HG03066 (cell line): ENCODE results near the gene TNIK.
A peak's percentile ranks its signal among the peaks of the same experiment; 100 is the strongest.

ENCODE experiments used
- ATAC-seq: cut with Tn5 transposase; IDR thresholded peaks from one replicate; pipeline ENCODE4 v1.9.1; 2021; ENCODE audit warnings: low read depth; ENCODE audit not compliant: unreplicated experiment

The TNIK gene

GRCh38 chr3:171470714-171471227 is 10.6 kb upstream of the TNIK start:
- ATAC-seq, result no peak

GRCh38 chr3:171469376-171469775 is 9.2 kb upstream of the TNIK start:
- ATAC-seq, result no peak

DNA sequence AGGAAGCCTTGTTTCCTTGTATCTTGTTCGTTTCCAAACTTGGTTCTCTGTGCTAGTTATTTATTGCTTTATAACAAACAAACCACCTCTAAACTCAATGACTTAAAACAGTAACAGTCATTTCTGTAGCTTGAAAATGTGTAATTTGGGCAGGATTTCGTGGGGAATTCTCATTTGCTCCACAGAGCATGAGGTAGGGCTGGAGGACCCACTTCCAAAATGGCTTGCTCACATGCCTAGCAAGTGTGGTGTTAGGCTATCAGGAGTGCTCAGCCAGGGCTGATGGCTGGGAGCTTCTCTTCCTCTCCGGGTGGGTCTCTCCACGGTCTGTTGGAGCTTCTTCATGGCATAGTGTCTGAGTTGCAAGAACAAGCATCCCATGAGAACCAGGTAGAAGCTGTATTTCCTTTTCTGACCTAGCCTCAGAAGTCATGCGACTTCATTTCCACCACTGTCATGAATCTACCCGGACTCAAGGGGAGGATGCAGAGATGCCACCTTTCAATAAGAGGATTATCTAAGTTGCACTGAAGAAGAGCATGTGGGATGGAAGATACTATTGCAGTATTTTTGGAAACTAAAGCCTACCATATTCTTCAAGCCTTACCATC is 8.2 kb upstream of the TNIK start:
- ATAC-seq, result no peak

DNA sequence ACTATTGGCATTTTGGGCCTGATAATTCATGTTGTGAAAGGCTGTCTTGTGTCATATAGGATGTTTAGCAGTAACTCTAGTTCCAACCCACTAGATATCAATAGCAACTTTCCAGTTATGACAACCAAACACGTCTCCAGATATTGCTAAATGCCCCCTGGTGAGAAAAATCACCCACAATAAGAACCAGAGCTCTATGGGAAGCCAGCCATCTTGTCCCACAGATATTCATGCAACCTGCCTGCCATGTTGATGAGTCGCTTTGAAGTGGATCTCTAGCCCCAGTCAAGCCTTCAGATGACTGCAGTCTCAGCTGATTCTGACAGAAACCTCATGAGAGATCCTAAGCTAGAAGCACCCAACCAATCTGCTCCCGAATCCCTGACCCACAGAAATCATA is 5.6 kb upstream of the TNIK start:
- no peak for ATAC-seq

DNA sequence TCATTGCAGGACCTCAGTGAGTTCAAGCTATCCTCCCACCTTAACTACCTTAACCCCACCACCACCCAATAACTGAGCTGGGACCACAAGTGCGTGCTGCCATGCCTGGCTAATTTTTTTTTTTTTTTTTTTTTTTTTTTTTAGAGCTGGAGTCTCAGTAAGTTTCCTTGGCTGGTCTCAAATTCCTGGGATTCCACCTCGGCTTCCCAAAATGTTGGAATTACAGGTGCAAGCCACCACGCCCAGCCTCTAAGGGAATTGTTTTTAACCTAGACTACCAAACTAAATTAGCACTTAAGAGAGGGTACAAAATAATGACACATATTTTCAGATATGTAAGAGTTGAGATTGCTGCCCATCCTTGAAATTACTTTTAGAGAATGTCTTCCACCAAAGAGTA is 4.3 kb upstream of the TNIK start:
- no peak for ATAC-seq

DNA sequence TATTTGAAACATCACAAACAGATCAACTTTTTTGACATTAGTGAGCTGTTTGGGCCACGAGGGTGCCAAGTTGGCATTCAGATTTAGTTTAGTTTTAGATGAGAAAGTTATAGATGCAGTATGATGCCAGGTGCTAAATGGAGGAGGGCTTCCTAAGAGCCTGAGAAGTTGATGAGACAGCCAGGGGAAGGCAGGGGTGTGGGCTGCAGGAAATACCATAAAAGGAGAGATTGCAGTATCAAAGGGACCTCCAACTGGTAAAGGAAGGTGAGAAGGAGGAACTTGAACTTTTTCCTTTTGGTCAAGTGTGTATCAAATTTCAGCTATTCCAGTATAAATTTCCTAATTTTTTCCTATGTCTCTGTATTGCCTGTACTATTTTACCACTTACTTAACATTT is 2.0 kb upstream of the TNIK start:
- no peak for ATAC-seq

- ATAC-seq, result no peak
These were observed 1.3 kb upstream of the TNIK start for GRCh38 chr3:171461525-171461917.

- peak; percentile 36 for ATAC-seq
These were observed 720 bp upstream of the TNIK start for GRCh38 chr3:171460725-171461524.

DNA sequence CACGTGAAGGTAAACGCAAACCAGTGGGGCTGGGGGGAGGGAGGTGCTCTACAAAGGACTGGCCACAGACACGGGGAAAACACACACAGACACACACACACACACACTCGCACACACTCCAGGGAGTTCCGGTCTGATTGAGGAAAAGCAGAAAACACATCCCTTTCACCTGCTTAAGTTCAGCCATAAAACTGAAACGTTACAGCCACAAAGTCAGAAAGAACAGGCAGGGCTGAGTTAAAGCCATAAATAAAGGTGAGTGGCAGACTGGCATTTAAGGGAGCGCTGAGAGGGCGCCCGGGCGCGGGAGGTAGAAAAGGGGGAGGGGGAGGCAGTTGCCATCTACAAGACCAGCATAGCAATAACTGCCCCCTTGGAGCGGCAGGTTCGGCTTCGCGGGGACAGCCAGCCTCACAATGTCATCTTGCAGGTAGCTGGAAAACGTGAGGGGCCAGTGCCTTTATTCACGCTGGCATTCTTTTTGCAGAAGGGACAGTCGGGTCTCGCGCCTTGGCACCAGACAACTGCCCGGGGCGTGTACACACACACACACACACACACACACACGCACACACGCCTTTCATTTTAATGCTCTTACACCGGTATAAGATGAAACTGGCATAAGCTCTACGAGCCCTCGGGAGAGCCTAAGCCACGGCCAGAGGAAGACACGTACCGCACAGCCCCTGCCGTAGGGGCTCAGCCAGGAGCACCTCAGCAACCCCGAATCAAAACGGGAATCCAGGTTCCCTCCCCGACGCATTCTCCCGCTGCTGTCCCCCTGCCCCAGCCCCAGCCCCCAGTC is 866 bp downstream of the TNIK start:
- ATAC-seq, result no peak

DNA sequence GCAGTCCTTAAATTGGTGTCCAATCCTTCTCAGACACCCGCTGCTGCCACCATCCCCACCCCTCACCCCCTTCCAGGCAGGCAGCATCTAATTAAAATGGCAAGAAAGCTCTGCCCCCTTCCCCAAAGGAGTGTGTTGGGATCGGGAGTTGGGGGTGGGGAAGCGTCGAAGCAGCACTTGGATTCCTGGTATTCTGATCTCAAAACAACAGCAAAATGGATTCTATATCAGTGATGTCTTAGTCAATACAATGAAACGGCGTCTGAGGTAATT is 1.4 kb downstream of the TNIK start:
- ATAC-seq, result no peak

DNA sequence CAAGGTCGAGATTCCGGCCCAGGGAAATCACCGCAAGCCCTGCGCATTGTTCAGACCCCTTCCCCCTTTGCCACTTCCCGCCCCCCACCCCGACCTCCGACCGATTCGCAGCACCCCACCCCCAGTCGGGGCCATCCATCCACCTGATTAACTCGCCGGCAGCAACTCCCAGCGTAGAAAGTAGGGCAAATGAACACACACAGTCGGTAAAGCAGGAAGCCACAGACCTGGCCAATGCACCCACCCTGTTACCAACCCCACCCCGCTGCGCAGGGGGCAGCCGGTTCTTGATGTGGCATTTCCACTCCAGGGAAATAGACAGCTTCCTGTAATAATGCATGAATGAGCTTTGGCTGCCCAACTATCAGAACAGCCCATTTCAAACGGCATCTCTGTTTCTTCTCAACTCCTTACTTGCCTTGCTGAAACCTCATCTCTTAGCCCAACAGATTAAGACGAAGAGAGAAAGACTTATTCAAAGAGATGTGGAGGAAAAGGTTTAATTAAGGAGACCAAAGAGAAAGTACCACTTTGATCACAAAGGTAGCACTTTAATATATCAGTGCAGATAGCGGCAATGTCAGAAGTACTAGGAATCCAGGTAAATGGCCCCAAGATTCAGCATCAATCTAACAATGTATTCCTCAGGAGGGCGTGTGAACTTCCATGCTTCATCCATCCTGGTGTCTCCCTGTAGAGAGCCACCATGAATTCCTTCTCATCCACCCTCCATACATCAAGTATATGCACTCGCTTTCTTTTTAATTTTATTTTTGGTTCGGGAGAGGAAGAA is 1.9 kb downstream of the TNIK start:
- no peak for ATAC-seq

GRCh38 chr3:171457607-171458061 is 2.6 kb downstream of the TNIK start:
- ATAC-seq, result no peak

DNA sequence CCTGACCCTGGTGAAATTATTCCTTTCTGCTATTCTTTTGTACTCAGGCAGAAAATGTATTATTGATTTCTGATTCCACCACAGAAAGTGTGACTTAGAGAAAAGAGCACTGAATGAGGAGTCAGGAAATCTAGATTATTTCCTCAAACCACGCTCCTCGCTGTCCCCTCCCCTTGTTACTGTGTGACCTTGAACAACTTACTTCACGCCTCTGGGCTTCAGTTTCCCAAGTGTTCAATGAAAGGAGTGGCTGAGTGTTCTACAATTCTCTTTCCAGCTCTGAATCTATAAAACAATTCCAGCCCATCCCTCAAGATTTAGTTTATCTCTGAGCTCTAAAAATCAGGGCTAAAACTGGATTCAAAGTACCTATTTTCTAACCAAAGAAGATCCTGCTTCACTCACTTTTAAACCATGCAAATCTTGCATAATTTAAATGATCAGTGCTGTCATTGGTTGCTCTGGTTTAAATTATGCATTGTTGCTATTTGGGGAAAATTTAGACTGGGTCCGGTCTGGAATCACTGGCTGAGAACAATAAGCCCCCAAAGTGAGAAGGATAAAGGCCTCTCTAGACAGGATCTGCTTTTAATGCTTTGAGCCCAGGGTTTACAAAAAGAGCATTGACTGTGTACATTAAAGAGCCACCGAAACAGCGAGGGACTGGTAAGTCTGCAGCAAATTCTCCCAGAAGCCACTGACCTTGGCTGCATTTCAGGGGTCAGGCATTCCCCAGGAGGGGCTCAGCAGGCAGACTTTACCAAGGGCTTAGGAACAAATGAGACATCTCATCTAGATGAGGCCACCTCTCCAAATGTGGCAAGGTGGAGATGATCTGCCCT is 3.2 kb downstream of the TNIK start:
- ATAC-seq, result no peak

- no peak for ATAC-seq
These were observed 4.3 kb downstream of the TNIK start for GRCh38 chr3:171455603-171456550.

- no peak for ATAC-seq
These were observed 6.2 kb downstream of the TNIK start for GRCh38 chr3:171454041-171454440.

- ATAC-seq, result no peak
These were observed 6.9 kb downstream of the TNIK start for GRCh38 chr3:171453180-171453886.

DNA sequence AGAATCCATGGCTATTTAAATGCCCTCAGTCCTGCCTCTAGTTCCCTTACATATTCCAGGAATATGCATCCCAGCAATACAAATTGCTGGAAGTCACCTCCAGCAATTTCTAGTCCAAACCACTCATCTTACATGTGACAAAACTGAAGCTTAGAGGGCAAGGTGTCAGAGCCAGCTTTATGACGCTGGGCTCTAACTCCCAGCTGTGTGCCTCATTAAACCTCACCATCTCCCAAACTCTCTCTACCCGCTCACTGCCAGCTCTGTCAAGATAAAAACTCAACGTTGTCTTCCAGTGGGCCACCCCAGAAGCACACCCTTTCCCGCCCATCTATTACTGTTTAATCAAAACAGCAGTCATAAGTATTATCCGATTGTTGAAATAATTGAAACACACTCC is 7.9 kb downstream of the TNIK start:
- ATAC-seq, result no peak

DNA sequence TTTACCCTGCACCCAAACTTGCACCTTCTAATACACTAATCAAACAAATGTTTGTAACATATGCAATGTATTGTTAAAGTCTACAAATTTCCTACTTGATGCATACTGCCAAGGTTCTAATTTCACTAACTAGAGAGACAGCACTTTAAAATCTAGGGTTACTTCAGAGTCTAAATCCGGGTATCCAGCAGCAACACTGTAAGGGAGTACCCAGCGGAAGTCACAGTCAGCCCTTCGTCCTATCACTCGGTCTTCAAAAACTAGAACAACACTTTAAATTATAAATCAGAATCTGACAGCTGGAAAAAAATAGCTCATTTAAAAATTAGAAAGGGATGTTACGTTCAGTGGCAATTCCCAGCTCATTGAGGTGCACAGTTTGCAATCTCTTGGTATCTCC is 8.3 kb downstream of the TNIK start:
- no peak for ATAC-seq
